ENCODE measurements around the gene JDP2.

JDP2 gene

GRCh38 chr14:75514673-75515628 lies 87.1 kb downstream of the JDP2 start:
- DNase-seq (ENCODE audit: low spot score) = no peak

- no peak for DNase-seq (ENCODE audit: low spot score)
Observed at GRCh38 chr14:75515629-75515996, 87.8 kb downstream of the JDP2 start.

GRCh38 chr14:75518625-75519024 lies 90.8 kb downstream of the JDP2 start:
- DNase-seq (ENCODE audit: low spot score) = no peak

GRCh38 chr14:75519394-75519793 lies 91.6 kb downstream of the JDP2 start:
- DNase-seq (ENCODE audit: low spot score) = no peak

GRCh38 chr14:75519826-75520728 lies 92.3 kb downstream of the JDP2 start:
- no peak for DNase-seq (ENCODE audit: low spot score)

GRCh38 chr14:75520852-75521251 lies 93.0 kb downstream of the JDP2 start:
- DNase-seq (ENCODE audit: low spot score) = no peak

- no peak for DNase-seq (ENCODE audit: low spot score)
Observed at GRCh38 chr14:75521415-75522199, 93.8 kb downstream of the JDP2 start.

- DNase-seq (ENCODE audit: low spot score) = no peak
Observed at GRCh38 chr14:75522224-75522982, 94.6 kb downstream of the JDP2 start, which contains the start of gene BATF. Gene BATF (plus strand): TSS chr14:75522469. CDS start chr14:75522683, 214 bp downstream.

- no peak for DNase-seq (ENCODE audit: low spot score)
Observed at GRCh38 chr14:75522983-75523318, 95.1 kb downstream of the JDP2 start.

All from D341Med (cell line).